ENCODE results near the gene TFEC. TPM values are rescaled to one million over a fixed set of nuclear protein-coding genes. Genes with fewer than 3 reads are reported as not detected.

Gene TFEC
- total and polyA plus RNA-seq, 10 of the 15 experiments (the other 5 are each of a cell fraction or from before 2014, with no cell fraction given): 0.18 to 5.8 (median 2.4) TPM

DNA sequence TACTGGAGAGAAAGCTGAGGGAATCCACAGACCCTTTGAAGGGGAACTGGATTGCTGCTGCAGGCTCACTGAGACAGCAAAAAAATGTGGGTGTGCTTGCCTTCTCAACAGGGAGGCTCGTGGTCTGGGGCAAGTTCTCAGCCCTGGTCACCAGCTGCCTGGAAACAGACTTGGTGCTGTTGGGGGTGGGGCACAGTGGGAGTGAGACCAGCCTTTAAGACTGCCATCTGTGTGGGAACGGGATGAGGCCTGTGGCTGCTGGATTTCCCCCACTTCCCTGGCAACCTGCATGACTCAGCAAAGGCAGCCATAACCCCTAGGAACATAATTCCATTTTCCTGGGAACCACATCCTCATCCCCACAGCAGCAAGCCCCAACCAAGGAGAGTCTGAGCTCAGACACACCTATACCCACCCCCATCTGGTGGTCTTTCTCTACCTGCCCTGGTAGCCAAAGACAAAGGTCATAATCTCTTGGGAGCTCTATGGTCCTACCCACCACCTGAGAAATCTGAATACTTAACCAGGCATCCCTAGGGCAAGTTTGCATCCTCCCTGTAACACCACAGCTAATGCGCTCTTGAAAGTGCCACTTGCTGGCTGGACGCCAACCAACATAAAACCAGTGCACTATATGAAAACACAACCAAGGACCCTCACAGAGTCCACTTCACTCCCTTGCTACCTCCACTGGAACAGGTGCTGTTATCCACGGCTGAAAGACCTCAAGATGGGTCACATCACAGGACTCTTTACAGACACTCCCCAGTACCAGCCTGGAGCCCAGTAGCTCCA lies 45.0 kb upstream of the TFEC start:
- DNase-seq (ENCODE audit: low read depth, low spot score): no peak
- intact Hi-C loops (cut with micrococcal nuclease; ENCODE audit: unreplicated experiment): no loop called here
- Histone ChIP-seq H2AFZ (ENCODE audit: control insufficient read depth, low read depth, low read length) (no peak overlapping the region), H3K27ac (ENCODE audit: control insufficient read depth, insufficient read depth) (no peak overlapping the region), H3K36me3 (ENCODE audit: control insufficient read depth in 2 of 2, insufficient read depth in 2 of 2, low read length in 1 of 2) (no peaks in the 10 kb centered on the region), H3K4me2 (ENCODE audit: control insufficient read depth, insufficient read depth) (no peak overlapping the region), H4K20me1 (ENCODE audit: control insufficient read depth, insufficient read depth) (no peaks in the 10 kb centered on the region), H3K4me3 (no peak overlapping the region), H3K27me3 (replicated peaks in 1 of 2; ENCODE audit: control insufficient read depth in 2 of 2, insufficient read depth in 2 of 2, low read length in 1 of 2) (no peaks in the 10 kb centered on the region), H3K79me2 (ENCODE audit: control insufficient read depth, insufficient read depth, low read length) (no peaks in the 10 kb centered on the region), H3K9ac (ENCODE audit: control insufficient read depth, insufficient read depth, low read length) (no peak overlapping the region), H3K4me1 (ENCODE audit: control insufficient read depth, insufficient read depth, low read length) (no peaks in the 10 kb centered on the region), H3K9me3 (replicated peaks; ENCODE audit: control insufficient read depth, insufficient read depth, low read length) (no peaks in the 10 kb centered on the region)
- ChIA-PET SMC1A (ENCODE audit: uncharacterized antibody, unreplicated experiment) (interaction anchor here (1.3 kb wide), 1 partner anchor 20 kb away, joined by 3 read pairs; no protein-coding TSS in a partner anchor), CTCF (no interaction called here), RAD21 (ENCODE audit: unreplicated experiment) (no interaction called here), POLR2A (interaction anchor here (0.5 kb wide), 1 partner anchor 1459 kb away, joined by 3 read pairs; no protein-coding TSS in a partner anchor)
- in situ Hi-C loops (cut with MboI): no loop called here
- WGBS (ENCODE audit: insufficient coverage, insufficient replicate concordance, low lambda C conversion rate, missing lambda C conversion rate): 38% methylated on average over 5 of the region's 5 CpGs
- TF ChIP-seq POLR2AphosphoS2 (IDR thresholded peaks at IDR 0.05; ENCODE audit: low read depth, low read length): no peak
- no peak for TF ChIP-seq NFIC (IDR thresholded peaks at IDR 0.05; ENCODE audit: low read depth, low read length)
- TF ChIP-seq CREM (IDR thresholded peaks at IDR 0.05; ENCODE audit: low read depth): no peak
- no peak for TF ChIP-seq YY1 (IDR thresholded peaks at IDR 0.05; ENCODE audit: low read depth, low read length)
- TF ChIP-seq SKIL (IDR thresholded peaks at IDR 0.05; ENCODE audit: low read depth, poor library complexity, severe bottlenecking): no peak
- no peak for TF ChIP-seq IKZF2 (IDR thresholded peaks at IDR 0.05)
- no peak for TF ChIP-seq ZNF274 (IDR thresholded peaks at IDR 0.05; ENCODE audit: insufficient read depth, insufficient read length)
- no peak for TF ChIP-seq FOXM1 (IDR thresholded peaks at IDR 0.05; ENCODE audit: low read depth, low read length)
- TF ChIP-seq NFYB (IDR thresholded peaks at IDR 0.05; ENCODE audit: insufficient read depth, low read depth, low read length): no peak
- TF ChIP-seq RELA (IDR thresholded peaks at IDR 0.05; ENCODE audit: borderline replicate concordance, partially characterized antibody): no peak
- no peak for TF ChIP-seq BHLHE40 (IDR thresholded peaks at IDR 0.05; ENCODE audit: borderline replicate concordance in 1 of 2, low read depth in 2 of 2, low read length in 1 of 2)
- TF ChIP-seq, protein P1, sequence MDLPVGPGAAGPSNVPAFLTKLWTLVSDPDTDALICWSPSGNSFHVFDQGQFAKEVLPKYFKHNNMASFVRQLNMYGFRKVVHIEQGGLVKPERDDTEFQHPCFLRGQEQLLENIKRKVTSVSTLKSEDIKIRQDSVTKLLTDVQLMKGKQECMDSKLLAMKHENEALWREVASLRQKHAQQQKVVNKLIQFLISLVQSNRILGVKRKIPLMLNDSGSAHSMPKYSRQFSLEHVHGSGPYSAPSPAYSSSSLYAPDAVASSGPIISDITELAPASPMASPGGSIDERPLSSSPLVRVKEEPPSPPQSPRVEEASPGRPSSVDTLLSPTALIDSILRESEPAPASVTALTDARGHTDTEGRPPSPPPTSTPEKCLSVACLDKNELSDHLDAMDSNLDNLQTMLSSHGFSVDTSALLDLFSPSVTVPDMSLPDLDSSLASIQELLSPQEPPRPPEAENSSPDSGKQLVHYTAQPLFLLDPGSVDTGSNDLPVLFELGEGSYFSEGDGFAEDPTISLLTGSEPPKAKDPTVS (IDR thresholded peaks at IDR 0.05; ENCODE audit: low read depth, low read length): no peak
- TF ChIP-seq, protein P2, sequence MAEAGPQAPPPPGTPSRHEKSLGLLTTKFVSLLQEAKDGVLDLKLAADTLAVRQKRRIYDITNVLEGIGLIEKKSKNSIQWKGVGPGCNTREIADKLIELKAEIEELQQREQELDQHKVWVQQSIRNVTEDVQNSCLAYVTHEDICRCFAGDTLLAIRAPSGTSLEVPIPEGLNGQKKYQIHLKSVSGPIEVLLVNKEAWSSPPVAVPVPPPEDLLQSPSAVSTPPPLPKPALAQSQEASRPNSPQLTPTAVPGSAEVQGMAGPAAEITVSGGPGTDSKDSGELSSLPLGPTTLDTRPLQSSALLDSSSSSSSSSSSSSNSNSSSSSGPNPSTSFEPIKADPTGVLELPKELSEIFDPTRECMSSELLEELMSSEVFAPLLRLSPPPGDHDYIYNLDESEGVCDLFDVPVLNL (IDR thresholded peaks at IDR 0.05; ENCODE audit: low read depth, low read length): no peak
- no peak for TF ChIP-seq PAX5 (IDR thresholded peaks at IDR 0.05; ENCODE audit: borderline replicate concordance, low read depth, low read length)
- no peak for TF ChIP-seq ESRRA (IDR thresholded peaks at IDR 0.05; ENCODE audit: low read length)
- TF ChIP-seq PAX8 (IDR thresholded peaks at IDR 0.05): no peak
- TF ChIP-seq STAT1 (conservative IDR thresholded peaks at IDR 0.05): no peak
- TF ChIP-seq STAT3 (IDR thresholded peaks at IDR 0.05; ENCODE audit: low read depth, low read length): no peak
- TF ChIP-seq SP1 (IDR thresholded peaks at IDR 0.05; ENCODE audit: low read depth, low read length): no peak
- no peak for ATAC-seq
- FAIRE-seq: no peak
- no TSS peak for BruUV-seq (replicated peaks)
